Activated CD8-positive, alpha-beta memory T cell treated with anti-CD3 and anti-CD28 coated beads, Interleukin-2, amount 10 ng/mL, durations not matched to agents 7 days and 5 days (primary cell): ENCODE measurements around the gene TMEM132D. TPM values are rescaled to one million over a fixed set of nuclear protein-coding genes. Genes with fewer than 3 reads are reported as not detected.
"Not testable (repeated sequence)": the region's sequence is repeated elsewhere in the genome, so short reads cannot be mapped to it uniquely, and the experiment has no call there.

Experiments used
- ATAC-seq: fragments of 150-1000 bp; cut with Tn5 transposase; one replicate; pipeline ENCODE4 v1.10.0; 2021; ENCODE audit warnings: moderate library complexity
- CTCF ChIA-PET: fragments of 350-600 bp; sonication (Branson Sonifier 250); formaldehyde crosslinking; loops from one replicate; lab custom pipeline; 2021; ENCODE audit warnings: antibody characterized with exemption; lab: Charles Lee
- DNase-seq: peaks from one replicate; pipeline ENCODE4 v3.0.0-alpha.2; 2020
- H3K27ac Mint-ChIP-seq: one replicate; pipeline ENCODE4 v1.8.0; 2021; ENCODE audit warnings: mild to moderate bottlenecking, mixed read lengths
- H3K27me3 Mint-ChIP-seq: one replicate; pipeline ENCODE4 v1.8.0; 2021; ENCODE audit warnings: mixed read lengths
- H3K36me3 Mint-ChIP-seq: one replicate; pipeline ENCODE4 v1.8.0; 2021; ENCODE audit warnings: mild to moderate bottlenecking, mixed read lengths
- H3K4me1 Mint-ChIP-seq: one replicate; pipeline ENCODE4 v1.8.0; 2021; ENCODE audit warnings: mixed read lengths
- H3K4me3 Mint-ChIP-seq: one replicate; pipeline ENCODE4 v1.8.0; 2021; ENCODE audit warnings: mild to moderate bottlenecking, moderate library complexity, mixed read lengths
- H3K9me3 Mint-ChIP-seq: one replicate; pipeline ENCODE4 v1.8.0; 2022; ENCODE audit warnings: low read depth, mixed read lengths
- total RNA-seq, 2 experiments: library from RNA; stranded (reverse); gene quantifications; one replicate each; pipeline ENCODE4 v1.2.3, GENCODE V29; 2021

TMEM132D gene
- total RNA-seq, 2 experiments from 2014 or later: not detected

DNA sequence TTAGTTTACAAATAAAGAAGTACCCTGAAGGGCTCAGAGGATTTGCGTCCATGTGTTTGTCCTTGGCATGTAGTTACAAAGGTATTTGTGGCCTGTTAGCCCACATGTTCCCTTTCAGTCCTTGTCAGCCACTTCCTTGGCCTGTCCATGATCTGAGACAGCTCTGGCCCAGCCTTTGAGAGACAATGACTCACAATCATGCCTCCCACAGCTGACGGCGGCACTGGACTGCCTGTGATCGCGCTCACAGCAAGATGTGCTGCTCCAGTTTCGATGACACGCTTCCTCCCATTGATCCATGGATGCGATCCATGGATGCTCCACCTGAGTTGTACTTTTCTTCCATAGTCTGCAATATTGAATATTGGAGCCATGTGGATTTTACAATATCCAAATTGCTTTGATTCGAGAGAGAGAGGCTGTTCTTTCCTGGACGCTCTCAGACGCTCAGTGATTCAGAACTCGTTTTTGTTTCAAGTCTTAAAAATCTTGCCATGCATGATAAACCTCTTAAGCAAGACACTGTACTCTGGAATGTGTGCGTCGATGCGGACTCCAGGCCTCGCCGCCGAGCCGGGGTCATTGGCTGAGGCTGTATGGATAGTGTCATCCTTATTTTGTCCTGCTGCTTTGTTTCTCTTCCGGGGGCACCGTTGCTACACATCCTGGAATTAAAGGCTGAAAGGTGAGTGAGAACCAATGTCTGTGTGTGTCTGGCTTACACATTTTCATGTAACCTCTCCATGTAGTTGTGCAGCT lies 830.5 kb downstream of the TMEM132D start:
- H3K9me3 Mint-ChIP-seq: peaks cover 14% of the 10 kb centered on the region
- H3K27ac Mint-ChIP-seq: no peak overlapping the region
- no peak overlapping the region for H3K4me3 Mint-ChIP-seq
- ATAC-seq (no peak), DNase-seq (no peak)
- no peaks in the 10 kb centered on the region for H3K4me1 Mint-ChIP-seq
- no peaks in the 10 kb centered on the region for H3K27me3 Mint-ChIP-seq
- no peaks in the 10 kb centered on the region for H3K36me3 Mint-ChIP-seq
- CTCF ChIA-PET: no interaction called here

DNA sequence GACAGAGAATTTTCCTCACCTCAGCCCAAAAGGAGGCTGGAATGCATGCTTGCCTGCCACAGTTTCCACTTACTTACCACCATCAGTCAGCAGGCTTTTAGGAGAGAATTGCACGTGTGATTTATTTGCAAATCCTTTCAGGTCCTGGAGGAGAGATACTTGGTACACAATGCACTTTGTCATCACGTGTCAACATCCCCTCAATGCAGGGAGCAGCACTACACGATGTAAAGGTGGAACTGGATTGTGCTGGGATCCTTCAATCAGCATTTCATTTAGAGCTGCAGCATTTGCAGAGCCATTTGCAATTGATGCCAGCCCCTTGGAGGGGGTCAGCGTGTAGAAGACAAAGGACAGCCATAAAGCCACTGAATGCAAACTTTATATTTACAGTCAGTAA lies 832.5 kb downstream of the TMEM132D start:
- ATAC-seq (no peak), DNase-seq (no peak)
- no peaks in the 10 kb centered on the region for H3K36me3 Mint-ChIP-seq
- H3K4me1 Mint-ChIP-seq: no peaks in the 10 kb centered on the region
- H3K9me3 Mint-ChIP-seq: peaks cover 11% of the 10 kb centered on the region
- no peak overlapping the region for H3K4me3 Mint-ChIP-seq
- H3K27ac Mint-ChIP-seq: no peak overlapping the region
- CTCF ChIA-PET: no interaction called here
- no peaks in the 10 kb centered on the region for H3K27me3 Mint-ChIP-seq

DNA sequence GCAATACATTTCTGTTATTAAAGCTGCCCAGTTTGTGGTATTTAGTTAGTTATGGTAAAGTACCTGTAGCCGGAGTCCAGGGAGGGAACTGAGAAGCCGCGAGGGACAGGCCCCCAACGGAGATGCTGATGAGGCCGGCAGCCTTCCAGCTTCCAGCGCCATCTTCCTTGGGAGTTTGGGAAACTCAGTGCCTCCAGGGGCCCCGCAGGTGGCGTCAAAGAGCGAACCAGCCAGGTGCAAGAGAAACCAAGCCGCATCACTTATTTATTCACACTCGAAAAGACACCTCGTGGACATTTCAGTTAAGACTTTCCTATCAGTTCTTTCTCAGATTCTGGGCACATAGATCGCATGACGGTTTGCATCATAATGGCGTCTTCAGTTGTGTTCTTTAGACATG lies 833.9 kb downstream of the TMEM132D start:
- DNase-seq (no peak), ATAC-seq (no peak)
- no peaks in the 10 kb centered on the region for H3K27me3 Mint-ChIP-seq
- no peaks in the 10 kb centered on the region for H3K36me3 Mint-ChIP-seq
- H3K27ac Mint-ChIP-seq: no peak overlapping the region
- CTCF ChIA-PET: no interaction called here
- H3K4me1 Mint-ChIP-seq: no peaks in the 10 kb centered on the region
- no peak overlapping the region for H3K4me3 Mint-ChIP-seq
- peaks cover 14% of the 10 kb centered on the region for H3K9me3 Mint-ChIP-seq

DNA sequence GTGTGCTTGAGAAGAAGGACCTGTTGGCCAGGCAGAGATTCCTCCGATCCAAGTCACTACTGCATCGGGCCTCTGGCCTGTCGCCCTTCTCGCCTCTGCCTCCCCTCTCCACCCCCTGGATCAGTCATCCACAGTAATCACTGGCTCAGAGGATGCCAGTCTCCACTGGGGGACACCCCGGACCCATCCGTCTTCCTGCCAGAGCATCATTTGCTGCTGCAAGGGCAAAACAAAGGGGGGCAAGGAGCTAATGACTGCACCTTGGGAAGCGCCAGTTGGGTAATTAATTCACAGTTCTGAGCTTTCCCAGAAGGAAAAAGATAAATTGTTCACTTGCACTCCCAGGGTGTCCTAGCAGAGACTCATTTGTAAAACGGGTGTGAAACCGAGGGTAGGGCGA lies 835.1 kb downstream of the TMEM132D start:
- Mint-ChIP-seq H3K4me1 (no peaks in the 10 kb centered on the region), H3K36me3 (no peaks in the 10 kb centered on the region), H3K9me3 (peaks cover 14% of the 10 kb centered on the region), H3K27ac (no peak overlapping the region), H3K4me3 (no peak overlapping the region), H3K27me3 (no peaks in the 10 kb centered on the region)
- DNase-seq (no peak), ATAC-seq (no peak)
- CTCF ChIA-PET: no interaction called here

DNA sequence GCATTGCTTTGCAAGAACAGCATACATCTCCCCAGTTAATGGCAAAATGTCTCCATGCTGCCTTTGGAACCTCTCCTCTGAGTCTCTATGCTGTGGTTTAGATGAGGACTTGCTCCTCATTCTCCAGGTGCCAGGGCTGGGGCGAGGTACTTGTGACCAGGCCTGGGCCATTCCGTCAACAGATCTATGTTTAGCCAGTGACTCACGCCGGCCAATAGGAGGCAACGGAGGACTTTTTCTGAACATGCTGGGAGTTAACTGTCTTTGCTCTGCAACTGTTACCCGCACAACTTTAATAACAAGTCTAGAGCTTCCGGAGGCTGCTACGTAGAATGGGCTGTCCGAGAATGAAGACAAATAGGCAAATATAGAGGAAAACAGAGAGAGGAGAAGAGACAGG lies 836.3 kb downstream of the TMEM132D start:
- no peak for DNase-seq
- H3K9me3 Mint-ChIP-seq: peaks cover 9% of the 10 kb centered on the region

DNA sequence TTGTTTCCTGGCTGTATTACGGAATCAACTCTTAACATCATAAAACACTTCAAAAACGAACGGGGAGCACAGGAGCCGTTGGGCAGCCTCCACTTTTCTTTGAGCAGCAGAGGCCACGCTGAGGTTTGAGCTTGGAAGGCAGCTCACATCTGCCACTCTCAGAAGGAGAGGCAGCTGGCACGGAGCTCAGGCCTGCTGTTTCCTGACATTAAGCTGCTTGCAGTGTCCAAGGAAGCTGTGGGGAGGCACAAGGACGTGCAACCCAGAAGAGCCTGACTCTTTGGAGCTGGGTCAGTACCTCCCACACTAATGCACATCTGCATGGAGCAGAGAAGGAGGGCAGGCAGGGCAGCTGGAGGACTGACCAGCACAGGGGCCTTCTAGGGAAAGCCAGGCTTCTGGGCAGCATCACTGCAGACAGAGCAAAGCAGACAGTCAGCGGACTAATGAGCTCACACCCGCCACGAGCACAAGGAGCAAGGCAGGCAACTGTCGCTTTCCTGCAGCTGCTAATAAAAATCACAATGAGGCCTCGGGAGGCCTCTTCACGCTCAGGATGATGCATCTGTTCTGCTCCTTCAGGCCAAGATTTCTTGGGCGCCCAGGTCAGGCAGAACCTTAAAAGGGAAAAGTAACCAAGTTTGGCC lies 839.5 kb downstream of the TMEM132D start:
- Mint-ChIP-seq H3K4me3 (no peak overlapping the region), H3K36me3 (no peaks in the 10 kb centered on the region), H3K9me3 (peaks cover 5% of the 10 kb centered on the region), H3K27me3 (no peaks in the 10 kb centered on the region), H3K4me1 (no peaks in the 10 kb centered on the region), H3K27ac (no peak overlapping the region)
- ATAC-seq: no peak
- DNase-seq: no peak
- CTCF ChIA-PET: no interaction called here

More for the DNA sequence above, 836.3 kb downstream of the TMEM132D start:
- no peaks in the 10 kb centered on the region for H3K4me1 Mint-ChIP-seq
- H3K27ac Mint-ChIP-seq: no peak overlapping the region
- no peak for ATAC-seq
- CTCF ChIA-PET: no interaction called here
- H3K4me3 Mint-ChIP-seq: no peak overlapping the region
- H3K36me3 Mint-ChIP-seq: no peaks in the 10 kb centered on the region
- H3K27me3 Mint-ChIP-seq: no peaks in the 10 kb centered on the region

DNA sequence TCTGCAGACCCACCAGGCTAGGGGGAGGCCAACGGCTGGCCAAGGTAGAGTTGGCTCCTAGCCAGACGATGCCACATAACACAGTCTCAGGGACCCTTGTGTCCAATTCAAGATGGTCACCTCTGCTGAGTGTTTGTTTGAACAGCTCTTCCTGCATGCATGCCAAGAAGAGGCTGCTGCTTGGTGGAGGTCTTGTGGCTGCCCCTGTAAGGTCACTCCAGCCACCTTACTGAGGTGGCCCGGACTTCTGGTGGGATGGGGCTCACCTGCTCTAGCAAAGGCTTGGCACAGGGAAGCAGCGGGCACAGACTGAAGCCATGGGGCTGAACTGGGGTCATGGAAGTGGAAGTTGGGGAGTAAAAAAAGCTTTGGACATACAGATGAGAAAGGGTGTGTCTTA lies 840.2 kb downstream of the TMEM132D start:
- no peak for ATAC-seq

DNA sequence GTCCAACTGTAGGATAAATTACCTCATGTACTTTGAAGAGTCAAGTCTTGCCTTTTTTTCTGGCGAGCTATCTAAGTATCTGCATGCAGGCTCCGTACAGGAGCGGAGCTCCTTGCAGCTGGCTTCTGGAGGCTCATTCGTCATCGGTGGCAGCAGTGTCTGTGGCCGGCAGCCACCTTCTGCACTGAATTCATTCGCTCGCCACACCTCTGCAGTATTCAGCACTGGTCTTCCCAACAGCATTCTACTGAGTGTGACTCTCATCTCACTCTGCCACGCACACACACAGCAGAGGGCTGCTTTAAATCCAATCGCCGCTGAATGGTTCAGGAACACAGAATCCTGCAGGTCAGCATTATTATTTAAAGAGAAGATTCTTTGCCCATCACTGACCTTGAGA lies 850.6 kb downstream of the TMEM132D start:
- H3K36me3 Mint-ChIP-seq: no peaks in the 10 kb centered on the region
- ATAC-seq (no peak), DNase-seq (no peak)
- no peaks in the 10 kb centered on the region for H3K27me3 Mint-ChIP-seq
- no peak overlapping the region for H3K27ac Mint-ChIP-seq
- no peak overlapping the region for H3K4me3 Mint-ChIP-seq
- peaks cover 4% of the 10 kb centered on the region for H3K9me3 Mint-ChIP-seq
- H3K4me1 Mint-ChIP-seq: no peaks in the 10 kb centered on the region
- CTCF ChIA-PET: no interaction called here

More for the DNA sequence above, 840.2 kb downstream of the TMEM132D start:
- Mint-ChIP-seq H3K27me3 (no peaks in the 10 kb centered on the region), H3K4me3 (no peak overlapping the region), H3K9me3 (peaks cover 5% of the 10 kb centered on the region), H3K36me3 (no peaks in the 10 kb centered on the region), H3K4me1 (no peaks in the 10 kb centered on the region), H3K27ac (no peak overlapping the region)
- CTCF ChIA-PET: no interaction called here
- no peak for DNase-seq

DNA sequence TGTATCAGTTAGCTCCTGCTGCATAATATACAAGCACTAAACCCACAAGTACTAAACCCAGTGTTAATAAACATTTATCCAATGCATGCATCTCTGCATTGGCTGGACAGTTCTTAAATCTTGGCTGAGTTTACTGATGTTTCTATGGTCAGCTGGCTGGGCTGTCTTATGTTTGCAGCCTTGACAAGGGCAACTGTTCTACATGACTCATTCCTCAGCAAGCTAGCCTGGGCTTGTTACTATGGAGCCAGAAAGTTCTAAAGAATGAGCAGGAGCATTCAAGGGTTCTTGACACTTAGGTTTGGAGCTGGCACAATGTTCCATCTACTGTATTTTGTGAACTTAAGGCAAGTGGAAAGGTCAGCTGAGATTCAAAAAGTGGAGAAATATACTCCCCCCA lies 851.5 kb downstream of the TMEM132D start:
- no peak for DNase-seq
- no peak overlapping the region for H3K27ac Mint-ChIP-seq
- ATAC-seq: no peak
- H3K4me3 Mint-ChIP-seq: no peak overlapping the region
- CTCF ChIA-PET: no interaction called here
- H3K4me1 Mint-ChIP-seq: no peaks in the 10 kb centered on the region
- no peaks in the 10 kb centered on the region for H3K27me3 Mint-ChIP-seq
- no peaks in the 10 kb centered on the region for H3K36me3 Mint-ChIP-seq
- peaks cover 4% of the 10 kb centered on the region for H3K9me3 Mint-ChIP-seq

DNA sequence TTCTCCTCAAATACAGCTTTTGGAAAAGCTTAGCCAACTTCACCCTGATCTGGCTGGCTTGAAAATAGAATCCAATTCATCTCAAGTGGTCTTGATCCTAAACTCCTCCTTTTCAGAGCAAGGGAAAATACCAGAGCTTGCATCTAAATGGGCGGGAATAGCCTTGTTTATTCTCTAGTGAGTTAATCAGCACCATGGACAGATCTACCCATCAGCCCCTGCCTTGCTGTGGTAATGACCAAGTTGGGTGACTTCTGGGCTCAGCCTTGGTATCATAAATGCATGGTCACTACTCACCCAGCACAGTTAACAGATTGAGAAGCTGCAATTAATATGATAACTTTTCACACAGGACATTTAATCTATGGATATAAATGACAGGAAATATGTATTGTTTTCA lies 853.9 kb downstream of the TMEM132D start:
- Mint-ChIP-seq H3K4me1 (no peaks in the 10 kb centered on the region), H3K9me3 (peaks cover 2% of the 10 kb centered on the region), H3K27me3 (no peaks in the 10 kb centered on the region), H3K27ac (no peak overlapping the region), H3K36me3 (no peaks in the 10 kb centered on the region), H3K4me3 (no peak overlapping the region)
- no peak for ATAC-seq
- CTCF ChIA-PET: no interaction called here
- DNase-seq: no peak

DNA sequence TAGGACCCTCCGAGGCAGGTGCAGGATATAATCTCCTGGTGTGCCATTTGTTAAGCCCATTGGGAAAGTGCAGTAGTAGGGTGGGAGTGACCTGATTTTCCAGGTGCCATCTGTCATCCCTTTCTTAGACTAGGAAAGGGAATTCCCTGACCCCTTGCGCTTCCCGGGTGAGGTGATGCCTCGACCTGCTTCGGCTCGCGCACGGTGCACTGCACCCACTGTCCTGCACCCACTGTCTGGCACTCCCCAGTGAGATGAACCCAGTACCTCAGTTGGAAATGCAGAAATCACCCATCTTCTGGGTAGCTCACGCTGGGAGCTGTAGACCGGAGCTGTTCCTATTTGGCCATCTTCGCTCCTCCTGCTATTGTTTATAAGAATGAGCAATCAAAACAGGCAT lies 860.5 kb downstream of the TMEM132D start:
- CTCF ChIA-PET, H3K36me3 Mint-ChIP-seq, DNase-seq, ATAC-seq, H3K9me3 Mint-ChIP-seq, H3K27me3 Mint-ChIP-seq, H3K4me1 Mint-ChIP-seq, H3K27ac Mint-ChIP-seq, H3K4me3 Mint-ChIP-seq: not testable (repeated sequence)

DNA sequence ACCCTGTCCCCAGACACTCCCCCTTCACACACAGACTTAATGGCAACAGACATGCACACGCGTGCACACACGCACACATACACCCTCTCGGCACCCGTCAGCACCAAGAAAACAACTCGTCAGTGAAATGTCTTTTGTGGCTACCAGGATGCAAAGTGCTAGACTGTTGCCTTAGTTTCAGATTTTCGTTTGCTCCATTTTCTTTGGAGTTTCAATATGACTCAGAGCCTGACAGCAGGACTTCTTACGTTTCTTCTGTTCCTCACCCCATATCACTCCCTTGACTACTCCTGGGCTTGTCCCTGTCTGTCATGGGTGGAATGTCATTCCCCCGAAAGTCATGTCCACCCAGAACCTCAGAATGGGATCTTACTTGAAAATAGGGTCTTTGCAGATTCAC lies 867.7 kb downstream of the TMEM132D start:
- Mint-ChIP-seq H3K36me3 (no peaks in the 10 kb centered on the region), H3K27ac (no peak overlapping the region), H3K4me3 (no peak overlapping the region), H3K4me1 (no peaks in the 10 kb centered on the region), H3K9me3 (peaks cover 5% of the 10 kb centered on the region), H3K27me3 (no peaks in the 10 kb centered on the region)
- CTCF ChIA-PET: no interaction called here
- ATAC-seq: no peak
- DNase-seq: no peak

DNA sequence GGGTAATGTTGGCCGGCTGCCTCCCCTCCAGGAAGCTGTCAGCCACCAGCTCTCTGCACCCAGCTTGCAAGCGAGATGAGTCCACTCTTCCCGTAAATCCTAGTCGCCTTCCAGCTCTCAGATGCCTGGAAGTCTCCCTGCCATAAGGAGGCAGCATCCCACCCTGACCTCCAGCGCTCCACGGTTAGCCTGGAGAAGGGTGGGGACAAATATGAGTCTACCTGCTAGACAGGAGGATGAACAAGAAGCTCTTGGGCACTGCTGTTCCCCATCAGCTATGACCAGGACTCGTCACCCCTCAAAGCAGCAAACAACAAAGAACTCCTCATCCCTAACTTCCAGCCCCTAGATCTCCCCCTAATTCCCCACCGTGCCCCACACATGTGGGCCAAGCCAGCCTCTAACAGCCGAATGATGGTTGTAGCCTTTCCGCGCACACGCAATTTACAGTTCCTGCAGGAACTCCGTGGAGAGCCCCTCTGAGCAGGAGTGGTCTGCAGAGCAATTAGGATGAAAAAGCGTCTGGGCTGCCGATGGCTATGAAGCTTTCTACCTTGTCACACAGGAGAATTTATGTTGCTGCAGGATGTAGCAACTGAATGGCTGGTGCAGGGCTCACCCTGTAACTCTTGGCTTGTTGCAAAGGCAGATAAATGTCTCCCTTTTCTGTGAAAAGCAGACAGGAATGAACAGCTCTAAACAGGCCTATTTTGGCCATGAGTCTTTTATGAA lies 869.1 kb downstream of the TMEM132D start:
- CTCF ChIA-PET: no interaction called here
- H3K36me3 Mint-ChIP-seq: no peaks in the 10 kb centered on the region
- no peak for DNase-seq
- no peak overlapping the region for H3K27ac Mint-ChIP-seq
- H3K4me3 Mint-ChIP-seq: no peak overlapping the region
- no peaks in the 10 kb centered on the region for H3K4me1 Mint-ChIP-seq
- peaks cover 5% of the 10 kb centered on the region for H3K9me3 Mint-ChIP-seq
- no peak for ATAC-seq
- H3K27me3 Mint-ChIP-seq: no peaks in the 10 kb centered on the region

DNA sequence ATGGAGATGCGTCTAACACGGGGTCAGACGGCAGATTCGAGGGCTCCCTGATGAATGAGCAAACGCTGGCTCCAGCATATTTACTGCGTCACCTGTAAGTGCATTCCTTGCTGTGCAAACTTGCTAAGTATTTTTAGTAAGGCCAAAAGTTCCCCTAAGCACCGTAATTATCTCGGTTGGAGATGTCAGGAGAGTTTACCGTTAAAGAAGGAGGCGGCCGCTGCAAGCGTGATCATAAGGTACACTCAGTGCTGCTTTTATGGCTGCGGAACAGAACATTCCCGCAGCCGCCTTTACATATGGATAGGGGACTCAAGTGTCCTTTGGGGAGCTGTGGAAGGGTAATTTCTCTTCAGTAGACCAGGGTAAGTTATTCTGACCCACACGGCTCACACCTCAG lies 875.0 kb downstream of the TMEM132D start:
- CTCF ChIA-PET: no interaction called here
- no peak for DNase-seq
- no peak for ATAC-seq
- Mint-ChIP-seq H3K27me3 (no peaks in the 10 kb centered on the region), H3K36me3 (no peaks in the 10 kb centered on the region), H3K4me3 (no peak overlapping the region), H3K4me1 (no peaks in the 10 kb centered on the region), H3K9me3 (peaks cover 4% of the 10 kb centered on the region), H3K27ac (no peak overlapping the region)
